Measurements from ENCODE around the gene CDK7. TPM values are rescaled to one million over a fixed set of nuclear protein-coding genes. Genes with fewer than 3 reads are reported as not detected.

Gene CDK7
- total RNA-seq, 4 donors from 2014 or later = 12.1 to 19.3 (median 15.5) TPM

DNA sequence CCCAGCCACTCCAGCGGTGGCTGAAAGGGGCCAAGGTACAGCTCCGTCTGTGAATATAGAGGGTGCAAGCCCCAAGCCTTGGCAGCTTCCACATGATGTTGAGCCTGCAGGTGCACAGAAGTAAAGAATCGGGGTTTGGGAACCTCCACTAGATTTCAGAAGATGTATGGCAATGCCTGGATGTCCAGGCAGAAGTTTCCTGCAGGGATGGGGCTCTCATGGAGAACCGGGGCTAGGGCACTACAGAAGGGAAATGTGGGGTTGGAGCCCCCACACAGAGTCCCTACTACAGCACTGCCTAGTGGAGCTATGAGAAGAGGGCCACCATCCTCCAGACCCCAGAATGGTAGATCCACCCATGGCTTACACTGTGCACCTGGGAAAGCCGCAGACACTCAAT, 74.7 kb downstream of the CDK7 start:
- ATAC-seq (ENCODE audit: low FRiP score) (no peak), DNase-seq (ENCODE audit: low spot score) (no peak)
- TF ChIP-seq, protein P1, sequence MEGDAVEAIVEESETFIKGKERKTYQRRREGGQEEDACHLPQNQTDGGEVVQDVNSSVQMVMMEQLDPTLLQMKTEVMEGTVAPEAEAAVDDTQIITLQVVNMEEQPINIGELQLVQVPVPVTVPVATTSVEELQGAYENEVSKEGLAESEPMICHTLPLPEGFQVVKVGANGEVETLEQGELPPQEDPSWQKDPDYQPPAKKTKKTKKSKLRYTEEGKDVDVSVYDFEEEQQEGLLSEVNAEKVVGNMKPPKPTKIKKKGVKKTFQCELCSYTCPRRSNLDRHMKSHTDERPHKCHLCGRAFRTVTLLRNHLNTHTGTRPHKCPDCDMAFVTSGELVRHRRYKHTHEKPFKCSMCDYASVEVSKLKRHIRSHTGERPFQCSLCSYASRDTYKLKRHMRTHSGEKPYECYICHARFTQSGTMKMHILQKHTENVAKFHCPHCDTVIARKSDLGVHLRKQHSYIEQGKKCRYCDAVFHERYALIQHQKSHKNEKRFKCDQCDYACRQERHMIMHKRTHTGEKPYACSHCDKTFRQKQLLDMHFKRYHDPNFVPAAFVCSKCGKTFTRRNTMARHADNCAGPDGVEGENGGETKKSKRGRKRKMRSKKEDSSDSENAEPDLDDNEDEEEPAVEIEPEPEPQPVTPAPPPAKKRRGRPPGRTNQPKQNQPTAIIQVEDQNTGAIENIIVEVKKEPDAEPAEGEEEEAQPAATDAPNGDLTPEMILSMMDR (IDR thresholded peaks at IDR 0.05) = no peak

DNA sequence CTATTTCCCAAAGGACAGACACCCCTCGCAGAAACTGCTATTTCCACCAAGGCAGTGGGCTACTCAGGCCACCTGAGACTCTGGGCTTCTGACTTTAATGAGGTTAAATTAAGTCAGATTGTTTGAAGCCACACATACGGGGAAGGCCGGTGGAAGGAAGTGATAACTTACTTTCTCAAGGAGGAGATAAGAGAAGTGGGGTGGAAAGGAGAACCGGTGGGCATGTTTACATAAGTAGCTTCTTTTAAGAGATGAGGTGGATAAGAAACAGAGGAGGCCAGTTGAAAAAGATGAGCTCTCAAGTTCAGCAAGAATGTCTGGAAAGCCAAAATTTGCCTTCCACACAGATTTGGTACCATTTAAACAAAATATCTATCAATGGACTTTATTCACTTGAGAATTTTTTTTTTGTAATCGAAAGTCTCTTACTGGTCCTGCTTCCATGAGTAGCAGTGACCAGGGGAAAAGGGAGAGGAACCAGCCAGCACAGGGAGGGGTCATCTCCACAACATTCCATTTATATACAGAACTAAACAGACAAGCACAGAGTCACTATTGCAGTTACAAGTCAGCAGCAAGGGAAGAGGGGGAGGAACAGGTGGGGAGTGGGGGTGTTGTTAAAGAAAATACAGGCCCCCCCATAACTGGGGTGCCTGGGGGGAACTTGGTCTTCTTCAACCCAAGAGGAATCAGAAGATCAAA, 77.9 kb downstream of the CDK7 start:
- DNase-seq (ENCODE audit: low spot score) (no peak), ATAC-seq (ENCODE audit: low FRiP score) (no peak)
- TF ChIP-seq, protein P1 (IDR thresholded peaks at IDR 0.05) = no peak

DNA sequence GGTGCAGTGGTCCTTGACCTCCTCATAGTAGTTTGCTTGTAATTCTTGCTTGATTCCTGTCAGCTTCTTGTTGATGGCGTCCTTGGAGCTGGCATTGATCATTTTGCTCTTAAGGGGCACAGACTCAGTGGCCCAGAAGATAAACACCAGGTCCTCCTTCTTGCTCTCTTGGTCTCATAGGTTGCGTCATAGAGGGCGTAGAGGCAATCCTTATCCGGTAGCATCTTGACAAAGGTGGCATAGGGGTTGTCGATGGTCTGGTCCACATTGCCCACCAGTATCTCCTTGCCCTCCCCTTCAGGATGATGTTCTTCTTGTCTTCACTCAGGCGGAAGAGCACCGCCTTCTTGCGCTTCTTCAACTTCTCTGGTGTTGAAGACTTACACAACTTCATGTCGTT, 78.7 kb downstream of the CDK7 start:
- TF ChIP-seq, protein P1 (IDR thresholded peaks at IDR 0.05) = no peak
- ATAC-seq (ENCODE audit: low FRiP score) (no peak), DNase-seq (ENCODE audit: low spot score) (no peak)

DNA sequence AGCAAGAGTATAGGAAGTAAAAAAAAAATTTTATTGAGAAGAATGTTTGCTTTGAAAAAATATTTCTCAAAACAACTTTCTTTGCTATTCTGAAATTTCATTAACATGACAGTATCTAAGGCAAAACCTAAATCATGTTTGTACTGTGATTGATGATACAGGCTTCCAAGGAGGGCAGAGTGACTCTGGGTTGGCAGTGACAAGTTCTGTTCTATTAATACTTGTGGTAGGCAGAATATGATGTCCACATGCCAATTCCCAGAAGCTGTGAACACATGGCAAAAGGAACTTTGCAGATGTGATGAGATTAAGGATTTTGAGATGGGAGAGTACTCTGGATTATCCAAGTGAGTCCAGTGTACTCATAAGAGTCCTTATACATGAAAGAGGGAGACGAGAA, 81.3 kb downstream of the CDK7 start:
- TF ChIP-seq, protein P1 (IDR thresholded peaks at IDR 0.05) = no peak
- ATAC-seq (ENCODE audit: low FRiP score) (no peak), DNase-seq (ENCODE audit: low spot score) (no peak)

DNA sequence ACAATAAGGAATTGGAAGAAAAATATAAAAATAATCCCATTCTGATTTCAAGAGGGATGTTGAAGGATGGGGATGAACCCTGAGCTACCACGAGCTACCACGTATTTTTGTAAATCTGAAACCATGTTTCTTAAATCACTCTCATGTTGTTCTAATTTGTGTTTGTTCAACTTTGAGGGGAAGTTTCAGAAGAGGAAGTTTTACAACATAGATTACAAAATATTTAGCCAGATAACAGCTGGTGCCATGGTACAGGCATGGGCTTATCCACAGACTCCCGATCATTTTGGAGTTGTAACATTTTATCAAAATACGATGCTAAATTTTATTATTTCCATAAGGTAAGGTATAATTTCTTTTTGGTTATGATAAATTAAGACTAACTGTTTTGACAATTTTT, 82.7 kb downstream of the CDK7 start:
- DNase-seq (ENCODE audit: low spot score) = no peak
- no peak for ATAC-seq (ENCODE audit: low FRiP score)
- TF ChIP-seq, protein P1 (IDR thresholded peaks at IDR 0.05) = no peak

DNA sequence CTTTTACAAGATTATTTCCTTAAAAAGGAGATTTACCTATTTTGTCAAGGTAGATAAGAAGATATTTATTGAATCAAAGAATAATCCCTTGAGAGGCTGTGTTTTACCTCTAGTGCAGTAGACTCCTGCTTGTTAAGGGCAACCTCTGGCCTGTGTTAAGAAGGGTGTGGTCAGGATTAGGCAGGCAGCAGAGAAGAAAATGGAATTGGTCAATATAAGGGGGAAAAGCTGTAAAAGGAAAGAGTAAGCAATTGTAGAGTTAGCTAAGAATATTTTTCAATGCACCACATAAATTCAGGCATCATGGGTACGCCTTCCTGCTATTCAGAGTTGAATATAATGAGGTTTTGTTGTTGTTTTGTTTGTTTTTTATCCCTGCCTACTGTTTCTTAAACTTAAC, 91.7 kb downstream of the CDK7 start:
- TF ChIP-seq, protein P1 (IDR thresholded peaks at IDR 0.05) = no peak
- DNase-seq (ENCODE audit: low spot score) (no peak), ATAC-seq (ENCODE audit: low FRiP score) (no peak)

Other genes with a start within 250 kb of the CDK7 start
- gene SLC30A5, start 140.9 kb upstream of the CDK7 start, total RNA-seq = 10 to 100 TPM; 39.1 to 52.6 (median 42.3) TPM
- gene CCNB1, start 67.7 kb upstream of the CDK7 start, total RNA-seq = 10 to 100 TPM in 1 of 4 donors, 1 to 10 TPM in 3; 1.9 to 11.9 (median 2.7) TPM
- gene CENPH, start 45.3 kb upstream of the CDK7 start, total RNA-seq = 1 to 10 TPM; 1.0 to 2.5 (median 2.0) TPM
- gene CCDC125, start 97.9 kb downstream of the CDK7 start, total RNA-seq = 1 to 10 TPM; 5.2 to 9.1 (median 5.8) TPM
- 10 to 100 TPM; 19.2 to 31.1 (median 24.7) TPM for gene AK6, start 134.6 kb downstream of the CDK7 start, total RNA-seq
- gene TAF9, start 134.6 kb downstream of the CDK7 start, total RNA-seq = 10 to 100 TPM; 38.6 to 57.0 (median 49.8) TPM
- 10 to 100 TPM in 2 of 4 donors, 1 to 10 TPM in 2; 9.6 to 22.4 (median 11.4) TPM for gene RAD17, start 134.9 kb downstream of the CDK7 start, total RNA-seq
- 1 to 10 TPM in 3 of 4 donors, under 1 TPM in 1; 0.63 to 1.9 (median 1.4) TPM for gene MARVELD2, start 180.2 kb downstream of the CDK7 start, total RNA-seq